Testis (tissue), 2 donors: Measurements from ENCODE around the gene ZNF337.

ENCODE experiments used
- CTCF ChIP-seq, 3 experiments: fragments of 450-650 bp in 2 of 3; fragments of 200-600 bp in 1 of 3; sonication (generic) in 1 of 3; IDR thresholded peaks; one replicate each; pipeline ENCODE4 v1.5.1; 2016 to 2019; ENCODE audit warnings: antibody characterized with exemption in 3 of 3, mild to moderate bottlenecking in 2 of 3, moderate library complexity in 1 of 3
- POLR2A ChIP-seq: fragments of 450-650 bp; IDR thresholded peaks from one replicate; pipeline ENCODE4 v1.6.1; 2017; ENCODE audit warnings: antibody characterized with exemption, mild to moderate bottlenecking, moderate library complexity

GRCh38 chr20:25738198-25738597 lies 41.5 kb upstream of the ZNF337 start:
- no peak for TF ChIP-seq CTCF (IDR thresholded peaks at IDR 0.05)
- no peak for TF ChIP-seq POLR2A
